ENCODE data around the gene TTC23.

The TTC23 gene

GRCh38 chr15:99106417-99107220, 142.8 kb downstream of the TTC23 start:
- no peak for DNase-seq (ENCODE audit: extremely low read depth in 1 of 2, low read depth in 1 of 2)

GRCh38 chr15:99105514-99106341, 143.7 kb downstream of the TTC23 start:
- no peak for DNase-seq (ENCODE audit: extremely low read depth in 1 of 2, low read depth in 1 of 2)

GRCh38 chr15:99104788-99105513, 144.4 kb downstream of the TTC23 start, which contains the start of gene SYNM:
TSS of gene SYNM (plus strand) at chr15:99105080. CDS start at chr15:99105200, 120 bp downstream.
- DNase-seq (ENCODE audit: extremely low read depth in 1 of 2, low read depth in 1 of 2) = no peak

- DNase-seq (ENCODE audit: extremely low read depth in 1 of 2, low read depth in 1 of 2) = no peak
Measured at GRCh38 chr15:99103279-99103678, 146.1 kb downstream of the TTC23 start.

GRCh38 chr15:99102332-99103235, 146.8 kb downstream of the TTC23 start:
- DNase-seq (ENCODE audit: extremely low read depth in 1 of 2, low read depth in 1 of 2) = no peak

GRCh38 chr15:99101501-99101900, 147.9 kb downstream of the TTC23 start:
- no peak for DNase-seq (ENCODE audit: extremely low read depth in 1 of 2, low read depth in 1 of 2)

- no peak for DNase-seq (ENCODE audit: extremely low read depth in 1 of 2, low read depth in 1 of 2)
Measured at GRCh38 chr15:99100245-99101173, 148.9 kb downstream of the TTC23 start.

- no peak for DNase-seq (ENCODE audit: extremely low read depth in 1 of 2, low read depth in 1 of 2)
Measured at GRCh38 chr15:99099661-99100060, 149.7 kb downstream of the TTC23 start.

- DNase-seq (ENCODE audit: extremely low read depth in 1 of 2, low read depth in 1 of 2) = no peak
Measured at GRCh38 chr15:99098991-99099390, 150.4 kb downstream of the TTC23 start.

GRCh38 chr15:99098426-99098825, 151.0 kb downstream of the TTC23 start:
- no peak for DNase-seq (ENCODE audit: extremely low read depth in 1 of 2, low read depth in 1 of 2)

GRCh38 chr15:99097441-99098410, 151.7 kb downstream of the TTC23 start:
- DNase-seq (ENCODE audit: extremely low read depth in 1 of 2, low read depth in 1 of 2) = no peak

- DNase-seq (ENCODE audit: extremely low read depth in 1 of 2, low read depth in 1 of 2) = no peak
Measured at GRCh38 chr15:99096894-99097426, 152.4 kb downstream of the TTC23 start.

- no peak for DNase-seq (ENCODE audit: extremely low read depth in 1 of 2, low read depth in 1 of 2)
Measured at GRCh38 chr15:99096173-99096893, 153.0 kb downstream of the TTC23 start.

GRCh38 chr15:99095626-99096025, 153.8 kb downstream of the TTC23 start:
- no peak for DNase-seq (ENCODE audit: extremely low read depth in 1 of 2, low read depth in 1 of 2)

- no peak for DNase-seq (ENCODE audit: extremely low read depth in 1 of 2, low read depth in 1 of 2)
Measured at GRCh38 chr15:99092554-99093172, 156.7 kb downstream of the TTC23 start.

- no peak for DNase-seq (ENCODE audit: extremely low read depth in 1 of 2, low read depth in 1 of 2)
Measured at GRCh38 chr15:99090938-99091337, 158.4 kb downstream of the TTC23 start.

All from activated CD8-positive, alpha-beta memory T cell treated with anti-CD3 and anti-CD28 coated beads for 1 hour (primary cell).